Lower lobe of right lung (tissue), 2 donors: Measurements from ENCODE around the gene NELL1. TPM values are rescaled to one million over a fixed set of nuclear protein-coding genes. Genes with fewer than 3 reads are reported as not detected.

Experiments
- ATAC-seq, 2 donors: fragments of 200-7000 bp; cut with Tn5 transposase; one replicate each; pipeline ENCODE4 v1.9.1; 2020 to 2022; ENCODE audit warnings: mild to moderate bottlenecking in 2 of 2, moderate library complexity in 2 of 2
- DNase-seq: peaks from one replicate; pipeline ENCODE4 v3.0.0-alpha.2; 2020
- H3K27ac ChIP-seq: fragments of 200-600 bp; one replicate; pipeline ENCODE4 v1.8.0; 2022
- H3K27me3 ChIP-seq: fragments of 200-600 bp; one replicate; pipeline ENCODE4 v1.8.0; 2022; ENCODE audit warnings: low read depth
- H3K36me3 ChIP-seq: fragments of 200-600 bp; one replicate; pipeline ENCODE4 v1.8.0; 2022; ENCODE audit warnings: mild to moderate bottlenecking
- H3K4me1 ChIP-seq: fragments of 200-600 bp; one replicate; pipeline ENCODE4 v1.8.0; 2022
- H3K4me3 ChIP-seq: fragments of 200-600 bp; one replicate; pipeline ENCODE4 v1.8.0; 2022; ENCODE audit warnings: mild to moderate bottlenecking
- H3K9me3 ChIP-seq: fragments of 200-600 bp; one replicate; pipeline ENCODE4 v1.8.0; 2022
- intact Hi-C: fragments of 100-400 bp; cut with DNase I; formaldehyde crosslinking; loops from one replicate; pipeline ENCODE4 v1.11.0; 2022
- total RNA-seq: library from RNA; stranded (reverse); fragmentation: NEBNext Ultra II Directional; extraction: Animal tissue kit (Norgen Biotek cat#: 25700); gene quantifications from one replicate; pipeline ENCODE4 v1.2.1, GENCODE V29; 2021
- TF ChIP-seq, protein P1 (sequence below): fragments of 200-600 bp; IDR thresholded peaks from one replicate; pipeline ENCODE4 v1.8.0; 2022; ENCODE audit warnings: antibody characterized with exemption, mild to moderate bottlenecking
- donor health status: DM: no; HTN: yes; CAD: no; lungs with severe emphysema.

NELL1 gene
- total RNA-seq, 1 donor from 2014 or later, result 0.15 TPM

GRCh38 chr11:20739107-20739506, 69.7 kb downstream of the NELL1 start:
- no peak for ATAC-seq

DNA sequence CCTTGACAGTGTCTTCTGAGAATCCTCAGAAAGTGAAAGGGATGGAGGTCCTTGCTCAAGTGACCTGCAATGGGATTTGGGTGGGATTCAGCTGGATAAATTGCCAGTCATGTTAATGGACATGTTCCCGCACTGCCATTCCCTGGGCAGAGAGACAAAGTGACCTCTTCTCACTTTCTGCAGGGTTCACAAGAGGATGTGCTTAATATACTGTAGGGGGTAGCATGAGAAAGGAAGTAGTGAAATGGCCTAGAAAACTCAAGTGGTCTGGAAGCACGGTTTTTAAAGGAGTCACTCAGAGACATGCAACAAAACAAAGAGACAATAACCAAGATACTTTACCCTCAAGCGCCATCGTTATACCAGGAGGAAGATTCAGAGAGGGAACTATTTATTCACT, 70.2 kb downstream of the NELL1 start:
- intact Hi-C loops, result no loop called here
- no peak for ATAC-seq
- H3K27ac ChIP-seq, result no peak overlapping the region
- TF ChIP-seq, protein P1, sequence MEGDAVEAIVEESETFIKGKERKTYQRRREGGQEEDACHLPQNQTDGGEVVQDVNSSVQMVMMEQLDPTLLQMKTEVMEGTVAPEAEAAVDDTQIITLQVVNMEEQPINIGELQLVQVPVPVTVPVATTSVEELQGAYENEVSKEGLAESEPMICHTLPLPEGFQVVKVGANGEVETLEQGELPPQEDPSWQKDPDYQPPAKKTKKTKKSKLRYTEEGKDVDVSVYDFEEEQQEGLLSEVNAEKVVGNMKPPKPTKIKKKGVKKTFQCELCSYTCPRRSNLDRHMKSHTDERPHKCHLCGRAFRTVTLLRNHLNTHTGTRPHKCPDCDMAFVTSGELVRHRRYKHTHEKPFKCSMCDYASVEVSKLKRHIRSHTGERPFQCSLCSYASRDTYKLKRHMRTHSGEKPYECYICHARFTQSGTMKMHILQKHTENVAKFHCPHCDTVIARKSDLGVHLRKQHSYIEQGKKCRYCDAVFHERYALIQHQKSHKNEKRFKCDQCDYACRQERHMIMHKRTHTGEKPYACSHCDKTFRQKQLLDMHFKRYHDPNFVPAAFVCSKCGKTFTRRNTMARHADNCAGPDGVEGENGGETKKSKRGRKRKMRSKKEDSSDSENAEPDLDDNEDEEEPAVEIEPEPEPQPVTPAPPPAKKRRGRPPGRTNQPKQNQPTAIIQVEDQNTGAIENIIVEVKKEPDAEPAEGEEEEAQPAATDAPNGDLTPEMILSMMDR, result no peak
- H3K9me3 ChIP-seq, result no peaks in the 10 kb centered on the region
- DNase-seq, result no peak
- H3K27me3 ChIP-seq, result no peaks in the 10 kb centered on the region
- no peaks in the 10 kb centered on the region for H3K4me1 ChIP-seq
- H3K4me3 ChIP-seq, result no peak overlapping the region
- no peaks in the 10 kb centered on the region for H3K36me3 ChIP-seq

More at GRCh38 chr11:20739107-20739506, 69.7 kb downstream of the NELL1 start:
- Histone ChIP-seq H3K27ac (no peak overlapping the region), H3K4me1 (no peaks in the 10 kb centered on the region), H3K9me3 (no peaks in the 10 kb centered on the region), H3K4me3 (no peak overlapping the region), H3K36me3 (no peaks in the 10 kb centered on the region), H3K27me3 (no peaks in the 10 kb centered on the region)
- intact Hi-C loops, result no loop called here
- no peak for DNase-seq
- TF ChIP-seq, protein P1, result no peak

DNA sequence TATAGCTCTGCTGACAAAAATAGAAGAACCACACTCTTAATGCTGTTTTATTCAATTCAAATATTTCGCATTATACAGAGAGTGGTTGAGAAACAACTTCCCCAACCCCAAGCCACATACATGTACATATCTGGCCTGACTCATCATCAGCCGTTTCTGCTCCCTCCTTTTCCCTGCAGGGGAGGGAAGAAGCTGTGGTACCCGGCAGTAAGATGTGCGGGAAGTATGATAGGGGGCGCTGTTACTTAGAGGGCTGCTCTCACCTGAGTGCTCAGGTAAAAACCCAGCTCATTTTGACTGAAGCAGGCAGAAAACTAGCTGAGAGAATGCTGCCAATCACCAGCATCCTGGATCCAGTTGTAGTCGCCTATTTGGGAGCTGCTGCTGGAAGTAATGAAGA, 85.5 kb downstream of the NELL1 start:
- Histone ChIP-seq H3K27ac (no peak overlapping the region), H3K27me3 (no peaks in the 10 kb centered on the region), H3K9me3 (no peaks in the 10 kb centered on the region), H3K4me3 (no peak overlapping the region), H3K36me3 (no peaks in the 10 kb centered on the region), H3K4me1 (no peaks in the 10 kb centered on the region)
- TF ChIP-seq, protein P1, result no peak
- DNase-seq (no peak), ATAC-seq (no peak)
- intact Hi-C loops, result no loop called here

- no peak for DNase-seq
- H3K4me3 ChIP-seq, result no peak overlapping the region
- H3K27me3 ChIP-seq, result no peaks in the 10 kb centered on the region
- intact Hi-C loops, result no loop called here
- H3K27ac ChIP-seq, result no peak overlapping the region
- no peaks in the 10 kb centered on the region for H3K4me1 ChIP-seq
- TF ChIP-seq, protein P1, result no peak
- H3K9me3 ChIP-seq, result no peaks in the 10 kb centered on the region
- H3K36me3 ChIP-seq, result no peaks in the 10 kb centered on the region
- ATAC-seq, result no peak
Observed at GRCh38 chr11:20759541-20759940, 90.2 kb downstream of the NELL1 start.

DNA sequence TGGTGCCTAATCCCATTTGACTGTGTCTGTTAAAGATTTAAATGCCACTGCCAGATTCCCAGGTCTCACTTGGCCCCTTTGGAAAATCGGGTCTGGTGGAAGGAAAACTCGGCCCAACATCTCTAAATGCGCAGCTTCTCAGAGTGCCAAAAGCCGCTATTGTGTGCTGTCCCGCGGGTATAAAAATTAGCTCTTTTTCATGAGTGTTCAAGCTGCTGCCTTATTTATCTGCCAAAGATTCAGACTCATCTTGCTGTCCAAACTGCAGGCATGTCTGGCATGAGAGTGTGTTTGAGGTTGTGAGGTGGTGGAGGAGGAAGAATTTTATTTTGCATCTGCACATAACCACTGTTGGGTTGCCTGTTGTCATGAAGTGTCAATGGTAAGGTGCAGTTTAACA, 91.4 kb downstream of the NELL1 start:
- Histone ChIP-seq H3K36me3 (no peaks in the 10 kb centered on the region), H3K27me3 (no peaks in the 10 kb centered on the region), H3K27ac (no peak overlapping the region), H3K4me1 (no peaks in the 10 kb centered on the region), H3K4me3 (no peak overlapping the region), H3K9me3 (no peaks in the 10 kb centered on the region)
- DNase-seq (no peak), ATAC-seq (no peak)
- intact Hi-C loops, result no loop called here
- TF ChIP-seq, protein P1, result no peak
